WTC11 (cell line): ENCODE data around the gene PLA2G4E.

Experiments used
- CREB1 ChIP-seq: sonication (generic); formaldehyde crosslinking; IDR thresholded peaks from 2 replicates; pipeline ENCODE4 v1.8.0; 2023; ENCODE audit warnings: mild to moderate bottlenecking, missing genetic modification reagents
- ELF4 ChIP-seq: sonication (generic); formaldehyde crosslinking; IDR thresholded peaks from 2 replicates; pipeline ENCODE4 v1.8.1; 2022; ENCODE audit warnings: low read depth, mild to moderate bottlenecking, moderate library complexity, missing genetic modification reagents
- FOXJ3 ChIP-seq: sonication (generic); formaldehyde crosslinking; IDR thresholded peaks from 2 replicates; pipeline ENCODE4 v1.9.0; 2021; ENCODE audit warnings: missing genetic modification reagents, mild to moderate bottlenecking, borderline replicate concordance
- FOXK1 ChIP-seq: sonication (generic); formaldehyde crosslinking; IDR thresholded peaks from 2 replicates; pipeline ENCODE4 v1.8.0; 2022; ENCODE audit warnings: mild to moderate bottlenecking, moderate library complexity, missing genetic modification reagents
- GABPB1 ChIP-seq: sonication (generic); formaldehyde crosslinking; IDR thresholded peaks from 2 replicates; pipeline ENCODE4 v1.8.1; 2023; ENCODE audit warnings: mild to moderate bottlenecking, missing genetic modification reagents
- IRF2 ChIP-seq: sonication (generic); formaldehyde crosslinking; IDR thresholded peaks from 2 replicates; pipeline ENCODE4 v1.8.0; 2022; ENCODE audit warnings: low read depth, missing genetic modification reagents, borderline replicate concordance
- NR2C2 ChIP-seq: sonication (generic); formaldehyde crosslinking; IDR thresholded peaks from 2 replicates; pipeline ENCODE4 v1.8.0; 2022; ENCODE audit warnings: mild to moderate bottlenecking, missing genetic modification reagents
- SMAD4 ChIP-seq: sonication (generic); formaldehyde crosslinking; IDR thresholded peaks from 2 replicates; pipeline ENCODE4 v1.8.0; 2022; ENCODE audit warnings: mild to moderate bottlenecking, missing genetic modification reagents
- USF2 ChIP-seq: sonication (generic); formaldehyde crosslinking; IDR thresholded peaks from 2 replicates; pipeline ENCODE4 v1.8.1; 2023; ENCODE audit warnings: mild to moderate bottlenecking, missing genetic modification reagents, moderate library complexity
- ZNF416 ChIP-seq: fragments of 250-450 bp; sonication (Bioruptor Pico); IDR thresholded peaks from 2 replicates; pipeline ENCODE4 v1.9.0; 2021; ENCODE audit warnings: mild to moderate bottlenecking, inconsistent platforms
- ZNF423 ChIP-seq: fragments of 250-450 bp; sonication (Bioruptor Pico); IDR thresholded peaks from 2 replicates; pipeline ENCODE4 v2.1.2; 2022; ENCODE audit warnings: mild to moderate bottlenecking, moderate library complexity
- ZNF512 ChIP-seq: sonication (generic); formaldehyde crosslinking; IDR thresholded peaks from 2 replicates; pipeline ENCODE4 v1.8.1; 2022; ENCODE audit warnings: missing genetic modification reagents, borderline replicate concordance
- TF ChIP-seq, protein P1 (sequence below): fragments of 200-600 bp; IDR thresholded peaks from 2 replicates; pipeline ENCODE4 v1.8.0; 2022; ENCODE audit warnings: antibody characterized with exemption
- TF ChIP-seq, protein P2 (sequence below): sonication (generic); formaldehyde crosslinking; IDR thresholded peaks from 2 replicates; pipeline ENCODE4 v1.8.0; 2022; ENCODE audit warnings: mild to moderate bottlenecking, missing genetic modification reagents

DNA sequence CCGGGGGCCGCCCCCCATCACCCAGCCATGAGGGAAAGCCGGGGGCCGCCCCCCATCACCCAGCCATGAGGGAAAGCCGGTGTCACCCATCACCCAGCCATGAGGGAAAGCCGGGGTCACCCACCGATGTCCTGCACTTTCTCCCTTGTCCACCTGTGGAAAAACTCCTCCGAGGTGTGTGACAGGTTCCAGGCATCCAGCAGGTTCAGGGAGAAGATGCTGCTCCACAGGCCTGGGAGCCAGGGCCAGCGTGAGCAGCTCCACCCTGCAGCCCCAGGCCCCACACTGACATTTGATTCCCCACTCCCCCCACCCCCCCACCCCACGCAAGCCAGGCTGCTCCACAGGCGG is 32.9 kb downstream of the PLA2G4E start:
- TF ChIP-seq, protein P1, sequence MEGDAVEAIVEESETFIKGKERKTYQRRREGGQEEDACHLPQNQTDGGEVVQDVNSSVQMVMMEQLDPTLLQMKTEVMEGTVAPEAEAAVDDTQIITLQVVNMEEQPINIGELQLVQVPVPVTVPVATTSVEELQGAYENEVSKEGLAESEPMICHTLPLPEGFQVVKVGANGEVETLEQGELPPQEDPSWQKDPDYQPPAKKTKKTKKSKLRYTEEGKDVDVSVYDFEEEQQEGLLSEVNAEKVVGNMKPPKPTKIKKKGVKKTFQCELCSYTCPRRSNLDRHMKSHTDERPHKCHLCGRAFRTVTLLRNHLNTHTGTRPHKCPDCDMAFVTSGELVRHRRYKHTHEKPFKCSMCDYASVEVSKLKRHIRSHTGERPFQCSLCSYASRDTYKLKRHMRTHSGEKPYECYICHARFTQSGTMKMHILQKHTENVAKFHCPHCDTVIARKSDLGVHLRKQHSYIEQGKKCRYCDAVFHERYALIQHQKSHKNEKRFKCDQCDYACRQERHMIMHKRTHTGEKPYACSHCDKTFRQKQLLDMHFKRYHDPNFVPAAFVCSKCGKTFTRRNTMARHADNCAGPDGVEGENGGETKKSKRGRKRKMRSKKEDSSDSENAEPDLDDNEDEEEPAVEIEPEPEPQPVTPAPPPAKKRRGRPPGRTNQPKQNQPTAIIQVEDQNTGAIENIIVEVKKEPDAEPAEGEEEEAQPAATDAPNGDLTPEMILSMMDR: no peak
- TF ChIP-seq, protein P2, sequence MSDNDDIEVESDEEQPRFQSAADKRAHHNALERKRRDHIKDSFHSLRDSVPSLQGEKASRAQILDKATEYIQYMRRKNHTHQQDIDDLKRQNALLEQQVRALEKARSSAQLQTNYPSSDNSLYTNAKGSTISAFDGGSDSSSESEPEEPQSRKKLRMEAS (CRISPR knock-in tag): no peak
- TF ChIP-seq IRF2 (CRISPR knock-in tag) (no peak), ZNF416 (CRISPR knock-in tag) (no peak), ELF4 (CRISPR knock-in tag) (no peak), GABPB1 (no peak), CREB1 (CRISPR knock-in tag) (no peak), ZNF512 (CRISPR knock-in tag) (no peak), FOXK1 (CRISPR knock-in tag) (no peak), ZNF423 (CRISPR knock-in tag) (no peak), USF2 (CRISPR knock-in tag) (no peak), FOXJ3 (CRISPR knock-in tag) (no peak), SMAD4 (CRISPR knock-in tag) (no peak), NR2C2 (CRISPR knock-in tag) (no peak)
